Nephron (organoid): ENCODE measurements around the gene ZNF268.

Source experiments
- H3K27ac Mint-ChIP-seq, 3 experiments: 2 replicates each; pipeline ENCODE4 v1.8.0; 2020; ENCODE audit warnings: mixed read lengths in 3 of 3, mild to moderate bottlenecking in 2 of 3, moderate library complexity in 1 of 3
- H3K27me3 Mint-ChIP-seq: 2 replicates; pipeline ENCODE4 v1.8.0; 2021; ENCODE audit warnings: low read depth, mild to moderate bottlenecking, moderate library complexity, mixed read lengths
- H3K36me3 Mint-ChIP-seq: 2 replicates; pipeline ENCODE4 v1.8.0; 2020; ENCODE audit warnings: low read depth, mixed read lengths
- H3K4me1 Mint-ChIP-seq: 2 replicates; pipeline ENCODE4 v1.8.0; 2020; ENCODE audit warnings: mixed read lengths
- H3K4me3 Mint-ChIP-seq, 3 experiments: 2 replicates each; pipeline ENCODE4 v1.8.0; 2020; ENCODE audit warnings: mild to moderate bottlenecking in 3 of 3, mixed read lengths in 3 of 3, moderate library complexity in 2 of 3
- H3K9me3 Mint-ChIP-seq: 2 replicates; pipeline ENCODE4 v1.8.0; 2020; ENCODE audit warnings: mixed read lengths
- TF ChIP-seq, protein P1 (sequence below), 3 experiments: fragments of 200-600 bp; sonication (generic); IDR thresholded peaks; one replicate each; pipeline ENCODE4 v1.5.0; 2021; ENCODE audit warnings: antibody characterized with exemption in 3 of 3; ENCODE audit not compliant: unreplicated experiment in 3 of 3

ZNF268 gene

GRCh38 chr12:133181238-133181959 lies at the start of gene ZNF268:
Gene ZNF268, plus strand, starts transcription at chr12:133181495. Its CDS starts 503 bp downstream, at chr12:133181998.
- peaks cover 76% of the 10 kb centered on the region for H3K36me3 Mint-ChIP-seq
- peak within 1 kb of the TSS; percentile 71 to 94 (median 90) for H3K27ac Mint-ChIP-seq
- TF ChIP-seq, protein P1, sequence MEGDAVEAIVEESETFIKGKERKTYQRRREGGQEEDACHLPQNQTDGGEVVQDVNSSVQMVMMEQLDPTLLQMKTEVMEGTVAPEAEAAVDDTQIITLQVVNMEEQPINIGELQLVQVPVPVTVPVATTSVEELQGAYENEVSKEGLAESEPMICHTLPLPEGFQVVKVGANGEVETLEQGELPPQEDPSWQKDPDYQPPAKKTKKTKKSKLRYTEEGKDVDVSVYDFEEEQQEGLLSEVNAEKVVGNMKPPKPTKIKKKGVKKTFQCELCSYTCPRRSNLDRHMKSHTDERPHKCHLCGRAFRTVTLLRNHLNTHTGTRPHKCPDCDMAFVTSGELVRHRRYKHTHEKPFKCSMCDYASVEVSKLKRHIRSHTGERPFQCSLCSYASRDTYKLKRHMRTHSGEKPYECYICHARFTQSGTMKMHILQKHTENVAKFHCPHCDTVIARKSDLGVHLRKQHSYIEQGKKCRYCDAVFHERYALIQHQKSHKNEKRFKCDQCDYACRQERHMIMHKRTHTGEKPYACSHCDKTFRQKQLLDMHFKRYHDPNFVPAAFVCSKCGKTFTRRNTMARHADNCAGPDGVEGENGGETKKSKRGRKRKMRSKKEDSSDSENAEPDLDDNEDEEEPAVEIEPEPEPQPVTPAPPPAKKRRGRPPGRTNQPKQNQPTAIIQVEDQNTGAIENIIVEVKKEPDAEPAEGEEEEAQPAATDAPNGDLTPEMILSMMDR (IDR thresholded peaks at IDR 0.05; ENCODE audit: unreplicated experiment in 3 of 3): peak; percentile 69 to 92 (median 74)
- peaks cover 4% of the 10 kb centered on the region for H3K27me3 Mint-ChIP-seq
- H3K4me1 Mint-ChIP-seq: no peaks in the 10 kb centered on the region
- peaks cover 75% of the 10 kb centered on the region for H3K9me3 Mint-ChIP-seq
- H3K4me3 Mint-ChIP-seq: peak within 1 kb of the TSS; percentile 99

- Mint-ChIP-seq H3K27me3 (no peaks in the 10 kb centered on the region), H3K27ac (no peak overlapping the region), H3K9me3 (peaks cover 79% of the 10 kb centered on the region), H3K4me1 (peaks cover 5% of the 10 kb centered on the region), H3K4me3 (no peak overlapping the region), H3K36me3 (peaks cover 100% of the 10 kb centered on the region)
- TF ChIP-seq, protein P1 (IDR thresholded peaks at IDR 0.05; ENCODE audit: unreplicated experiment in 3 of 3): no peak
Measured at GRCh38 chr12:133135747-133136146, 45.5 kb upstream of the ZNF268 start.

DNA sequence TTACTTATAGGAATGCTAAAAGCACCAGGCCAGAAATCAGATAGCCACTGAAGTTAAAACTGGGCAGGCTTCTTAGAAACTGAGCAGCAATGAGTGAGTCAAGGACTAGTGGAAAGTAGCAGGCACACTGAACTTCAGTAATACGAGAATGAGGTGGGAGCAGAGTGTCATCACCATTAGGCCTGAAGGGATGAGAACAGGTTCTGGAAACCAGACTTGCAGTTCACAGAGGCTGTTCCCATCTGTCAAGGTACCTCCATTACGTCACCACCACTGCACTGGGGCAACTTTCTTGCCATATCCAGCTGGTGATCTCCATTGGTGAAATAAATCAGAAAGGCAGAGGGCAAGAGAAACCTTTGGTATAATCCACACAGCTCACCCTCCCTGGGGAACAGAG lies 35.3 kb upstream of the ZNF268 start:
- TF ChIP-seq, protein P1 (IDR thresholded peaks at IDR 0.05; ENCODE audit: unreplicated experiment in 3 of 3): no peak
- H3K36me3 Mint-ChIP-seq: peaks cover 99% of the 10 kb centered on the region
- H3K9me3 Mint-ChIP-seq: peaks cover 72% of the 10 kb centered on the region
- no peak overlapping the region for H3K4me3 Mint-ChIP-seq
- H3K27me3 Mint-ChIP-seq: no peaks in the 10 kb centered on the region
- H3K27ac Mint-ChIP-seq: no peak overlapping the region
- no peaks in the 10 kb centered on the region for H3K4me1 Mint-ChIP-seq

DNA sequence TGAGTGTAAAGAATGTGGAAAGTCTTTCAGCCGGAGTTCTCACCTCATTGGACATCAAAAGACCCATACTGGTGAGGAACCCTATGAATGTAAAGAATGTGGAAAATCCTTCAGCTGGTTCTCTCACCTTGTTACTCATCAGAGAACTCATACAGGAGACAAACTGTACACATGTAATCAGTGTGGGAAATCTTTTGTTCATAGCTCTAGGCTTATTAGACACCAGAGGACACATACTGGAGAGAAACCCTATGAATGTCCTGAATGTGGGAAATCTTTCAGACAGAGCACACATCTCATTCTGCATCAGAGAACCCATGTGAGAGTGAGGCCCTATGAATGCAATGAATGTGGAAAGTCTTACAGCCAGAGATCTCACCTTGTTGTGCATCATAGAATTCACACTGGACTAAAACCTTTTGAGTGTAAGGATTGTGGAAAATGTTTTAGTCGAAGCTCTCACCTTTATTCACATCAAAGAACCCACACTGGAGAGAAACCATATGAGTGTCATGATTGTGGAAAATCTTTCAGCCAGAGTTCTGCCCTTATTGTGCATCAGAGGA lies 25.1 kb upstream of the ZNF268 start:
- Mint-ChIP-seq H3K27me3 (no peaks in the 10 kb centered on the region), H3K27ac (no peak overlapping the region), H3K9me3 (peaks cover 90% of the 10 kb centered on the region), H3K4me1 (no peaks in the 10 kb centered on the region), H3K4me3 (no peak overlapping the region), H3K36me3 (peaks cover 95% of the 10 kb centered on the region)
- TF ChIP-seq, protein P1 (IDR thresholded peaks at IDR 0.05; ENCODE audit: unreplicated experiment in 3 of 3): no peak

- Mint-ChIP-seq H3K4me3 (no peak overlapping the region), H3K36me3 (peaks cover 20% of the 10 kb centered on the region), H3K9me3 (peaks cover 56% of the 10 kb centered on the region), H3K4me1 (no peaks in the 10 kb centered on the region), H3K27ac (no peak overlapping the region), H3K27me3 (no peaks in the 10 kb centered on the region)
- TF ChIP-seq, protein P1 (IDR thresholded peaks at IDR 0.05; ENCODE audit: unreplicated experiment in 3 of 3): no peak
Measured at GRCh38 chr12:133165776-133166175, 15.5 kb upstream of the ZNF268 start.

DNA sequence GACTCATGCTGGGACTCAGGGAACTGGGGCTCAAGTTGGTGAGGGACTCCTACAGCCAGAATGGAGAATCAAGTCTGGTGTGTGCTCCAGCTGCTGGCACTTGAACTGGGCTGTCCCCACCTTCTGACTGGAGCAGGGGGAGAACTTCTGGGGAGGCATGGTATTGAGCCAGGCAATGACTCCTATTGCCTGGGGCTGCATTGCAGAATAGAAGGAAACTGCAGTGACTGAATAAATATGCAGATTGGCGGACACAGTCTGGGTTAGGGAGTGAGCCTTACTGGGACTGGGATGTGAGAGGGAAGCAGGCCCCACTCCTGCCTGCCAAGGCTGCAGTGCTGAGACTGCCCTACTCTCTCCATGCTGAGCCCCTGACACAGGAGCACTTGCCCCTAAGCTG lies 8.8 kb upstream of the ZNF268 start:
- TF ChIP-seq, protein P1 (IDR thresholded peaks at IDR 0.05; ENCODE audit: unreplicated experiment in 3 of 3): no peak
- Mint-ChIP-seq H3K27me3 (no peaks in the 10 kb centered on the region), H3K9me3 (peaks cover 61% of the 10 kb centered on the region)

More for the DNA sequence above, 8.8 kb upstream of the ZNF268 start:
- Mint-ChIP-seq H3K36me3 (peaks cover 4% of the 10 kb centered on the region), H3K4me1 (no peaks in the 10 kb centered on the region), H3K27ac (no peak overlapping the region), H3K4me3 (no peak overlapping the region)
